ENCODE data around the gene SENP3.

The SENP3 gene

GRCh38 chr17:7572588-7573323 lies 11.0 kb downstream of the SENP3 start:
- peaks cover 18% of the 10 kb centered on the region for H3K4me1 ChIP-seq (ENCODE audit: insufficient read depth, low read length)
- peaks cover 79% of the 10 kb centered on the region for H3K36me3 ChIP-seq (ENCODE audit: insufficient read depth, low read depth, low read length)
- peak overlapping the region; percentile 99 for H3K9ac ChIP-seq (ENCODE audit: low read depth, low read length)
- H3K9me3 ChIP-seq (ENCODE audit: insufficient read depth, low read depth, low read length) = no peaks in the 10 kb centered on the region
- no peaks in the 10 kb centered on the region for H3K27me3 ChIP-seq (ENCODE audit: insufficient read depth, low read length)
- peak overlapping the region; percentile 98 for H3K4me3 ChIP-seq (ENCODE audit: low read length)
- H3K27ac ChIP-seq (ENCODE audit: low read length) = peak overlapping the region; percentile 76

DNA sequence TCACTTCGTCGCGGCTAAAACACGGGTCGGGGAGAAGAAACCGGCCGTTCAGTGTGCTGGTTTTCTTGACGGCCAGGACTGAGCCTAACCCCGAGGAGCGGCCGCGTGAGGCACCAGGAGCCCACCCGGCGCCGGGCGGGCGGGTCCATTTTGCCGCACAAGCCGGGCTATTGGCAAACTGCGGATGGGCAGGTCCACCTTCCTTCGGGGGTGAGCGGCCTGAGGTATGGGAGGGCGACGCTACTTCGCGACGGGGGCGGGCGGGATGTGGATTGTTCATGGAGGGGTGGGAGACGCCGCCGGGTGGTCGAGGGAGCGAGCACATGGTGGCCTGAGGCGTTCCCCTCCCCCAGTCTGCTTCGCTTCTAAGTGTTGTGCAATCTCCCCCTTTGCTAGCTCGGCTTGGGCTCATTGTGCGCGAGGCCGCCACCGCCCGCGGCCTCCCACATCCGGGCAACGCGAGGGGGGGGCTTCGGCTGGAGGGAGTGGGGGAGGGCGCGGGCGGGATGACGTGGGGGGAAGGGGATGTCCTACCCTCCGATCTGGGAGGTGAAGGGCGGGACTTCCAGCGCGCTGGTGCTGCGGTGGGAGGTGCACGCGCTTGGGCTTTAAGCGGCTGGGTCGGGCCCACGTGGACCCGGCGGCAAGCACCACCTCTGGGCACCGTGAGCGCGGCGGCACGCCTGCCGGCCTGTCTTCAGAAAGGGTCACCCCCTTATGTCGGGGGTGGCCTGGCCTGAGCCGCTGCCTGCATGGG lies 11.8 kb downstream of the SENP3 start:
- peak overlapping the region; percentile 76 for H3K27ac ChIP-seq (ENCODE audit: low read length)
- H3K9ac ChIP-seq (ENCODE audit: low read depth, low read length) = peak overlapping the region; percentile 99
- peak overlapping the region; percentile 98 for H3K4me3 ChIP-seq (ENCODE audit: low read length)
- H3K27me3 ChIP-seq (ENCODE audit: insufficient read depth, low read length) = no peaks in the 10 kb centered on the region
- no peaks in the 10 kb centered on the region for H3K9me3 ChIP-seq (ENCODE audit: insufficient read depth, low read depth, low read length)
- peaks cover 84% of the 10 kb centered on the region for H3K36me3 ChIP-seq (ENCODE audit: insufficient read depth, low read depth, low read length)
- H3K4me1 ChIP-seq (ENCODE audit: insufficient read depth, low read length) = peaks cover 18% of the 10 kb centered on the region

DNA sequence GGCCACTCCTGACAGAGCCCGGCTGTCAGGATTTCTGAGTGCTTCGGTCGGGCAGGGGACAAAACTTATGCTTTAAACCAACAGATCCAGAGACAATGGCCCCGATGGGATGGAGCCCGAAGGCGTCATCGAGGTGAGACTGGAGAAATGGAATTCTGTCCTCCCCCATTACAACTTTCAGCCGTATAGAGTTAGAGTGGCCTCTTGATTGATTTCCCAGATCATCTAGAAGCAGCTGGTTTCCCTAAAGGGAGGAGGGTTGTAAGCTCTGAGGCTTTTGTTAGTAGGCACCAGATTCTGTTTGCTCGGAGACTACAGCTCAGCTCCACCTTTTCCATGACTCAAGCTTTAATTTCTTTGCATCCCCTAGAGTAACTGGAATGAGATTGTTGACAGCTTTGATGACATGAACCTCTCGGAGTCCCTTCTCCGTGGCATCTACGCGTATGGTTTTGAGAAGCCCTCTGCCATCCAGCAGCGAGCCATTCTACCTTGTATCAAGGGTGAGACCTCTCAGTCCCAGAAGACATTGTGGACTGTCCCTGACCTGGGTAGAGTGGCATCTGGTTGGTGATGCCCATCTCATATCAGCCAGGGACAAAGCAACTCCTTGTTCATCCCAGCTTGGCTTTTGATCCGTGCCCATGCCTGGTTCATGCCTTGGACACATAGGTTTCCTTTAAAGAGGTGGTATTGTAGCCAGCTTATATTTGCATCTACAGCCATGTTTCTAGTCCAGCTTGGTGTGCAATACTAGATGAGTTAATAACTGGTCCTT lies 12.6 kb downstream of the SENP3 start:
- Histone ChIP-seq H3K9ac (ENCODE audit: low read depth, low read length) (peak overlapping the region; percentile 99), H3K9me3 (ENCODE audit: insufficient read depth, low read depth, low read length) (no peaks in the 10 kb centered on the region), H3K4me3 (ENCODE audit: low read length) (peak overlapping the region; percentile 98), H3K27ac (ENCODE audit: low read length) (peak overlapping the region; percentile 76), H3K36me3 (ENCODE audit: insufficient read depth, low read depth, low read length) (peaks cover 84% of the 10 kb centered on the region), H3K4me1 (ENCODE audit: insufficient read depth, low read length) (peaks cover 18% of the 10 kb centered on the region), H3K27me3 (ENCODE audit: insufficient read depth, low read length) (no peaks in the 10 kb centered on the region)

GRCh38 chr17:7575481-7575883 lies 13.8 kb downstream of the SENP3 start:
- peak overlapping the region; percentile 98 for H3K4me3 ChIP-seq (ENCODE audit: low read length)
- no peak overlapping the region for H3K27ac ChIP-seq (ENCODE audit: low read length)
- H3K27me3 ChIP-seq (ENCODE audit: insufficient read depth, low read length) = no peaks in the 10 kb centered on the region
- H3K9me3 ChIP-seq (ENCODE audit: insufficient read depth, low read depth, low read length) = no peaks in the 10 kb centered on the region
- H3K36me3 ChIP-seq (ENCODE audit: insufficient read depth, low read depth, low read length) = peaks cover 78% of the 10 kb centered on the region
- H3K4me1 ChIP-seq (ENCODE audit: insufficient read depth, low read length) = peaks cover 18% of the 10 kb centered on the region
- peak overlapping the region; percentile 99; the same call in 1 of the 2 replicates for H3K9ac ChIP-seq (ENCODE audit: low read depth, low read length)

DNA sequence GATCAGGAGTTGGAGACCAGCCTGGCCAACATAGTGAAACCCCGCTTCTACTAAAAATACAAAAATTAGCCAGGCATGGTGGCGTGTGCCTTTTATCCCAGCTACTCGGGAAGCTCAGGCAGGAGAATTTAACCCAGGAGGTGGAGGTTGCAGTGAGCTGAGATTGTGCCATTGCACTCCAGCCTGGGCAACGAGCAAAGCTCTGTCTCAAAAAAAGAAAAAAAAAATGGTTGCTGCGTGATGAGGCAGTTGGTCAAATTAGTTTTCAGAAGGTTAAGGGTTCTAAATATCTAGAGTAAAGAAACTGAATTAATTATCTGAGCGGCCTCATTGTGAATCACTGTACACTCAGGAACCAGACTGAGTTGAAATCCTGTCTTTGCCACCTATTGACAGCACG lies 14.2 kb downstream of the SENP3 start:
- Histone ChIP-seq H3K27me3 (ENCODE audit: insufficient read depth, low read length) (no peaks in the 10 kb centered on the region), H3K9me3 (ENCODE audit: insufficient read depth, low read depth, low read length) (no peaks in the 10 kb centered on the region), H3K4me1 (ENCODE audit: insufficient read depth, low read length) (peaks cover 18% of the 10 kb centered on the region), H3K36me3 (ENCODE audit: insufficient read depth, low read depth, low read length) (peaks cover 73% of the 10 kb centered on the region), H3K27ac (ENCODE audit: low read length) (no peak overlapping the region), H3K9ac (ENCODE audit: low read depth, low read length) (0 out of 2 replicates have a peak overlapping the region, but pooled peaks have one; percentile 99), H3K4me3 (ENCODE audit: low read length) (no peak overlapping the region)

GRCh38 chr17:7576432-7576937 lies 14.8 kb downstream of the SENP3 start:
- peaks cover 13% of the 10 kb centered on the region for H3K4me1 ChIP-seq (ENCODE audit: insufficient read depth, low read length)
- peaks cover 68% of the 10 kb centered on the region for H3K36me3 ChIP-seq (ENCODE audit: insufficient read depth, low read depth, low read length)
- H3K9ac ChIP-seq (ENCODE audit: low read depth, low read length) = no peak overlapping the region

GRCh38 chr17:7577327-7578199 lies 15.8 kb downstream of the SENP3 start:
- peaks cover 17% of the 10 kb centered on the region for H3K4me1 ChIP-seq (ENCODE audit: insufficient read depth, low read length)
- no peaks in the 10 kb centered on the region for H3K27me3 ChIP-seq (ENCODE audit: insufficient read depth, low read length)
- no peak overlapping the region for H3K27ac ChIP-seq (ENCODE audit: low read length)
- H3K36me3 ChIP-seq (ENCODE audit: insufficient read depth, low read depth, low read length) = peaks cover 70% of the 10 kb centered on the region
- no peak overlapping the region for H3K4me3 ChIP-seq (ENCODE audit: low read length)
- H3K9ac ChIP-seq (ENCODE audit: low read depth, low read length) = no peak overlapping the region
- H3K9me3 ChIP-seq (ENCODE audit: insufficient read depth, low read depth, low read length) = no peaks in the 10 kb centered on the region

More at GRCh38 chr17:7576432-7576937, 14.8 kb downstream of the SENP3 start:
- H3K4me3 ChIP-seq (ENCODE audit: low read length) = no peak overlapping the region
- H3K27me3 ChIP-seq (ENCODE audit: insufficient read depth, low read length) = no peaks in the 10 kb centered on the region
- no peak overlapping the region for H3K27ac ChIP-seq (ENCODE audit: low read length)
- no peaks in the 10 kb centered on the region for H3K9me3 ChIP-seq (ENCODE audit: insufficient read depth, low read depth, low read length)

DNA sequence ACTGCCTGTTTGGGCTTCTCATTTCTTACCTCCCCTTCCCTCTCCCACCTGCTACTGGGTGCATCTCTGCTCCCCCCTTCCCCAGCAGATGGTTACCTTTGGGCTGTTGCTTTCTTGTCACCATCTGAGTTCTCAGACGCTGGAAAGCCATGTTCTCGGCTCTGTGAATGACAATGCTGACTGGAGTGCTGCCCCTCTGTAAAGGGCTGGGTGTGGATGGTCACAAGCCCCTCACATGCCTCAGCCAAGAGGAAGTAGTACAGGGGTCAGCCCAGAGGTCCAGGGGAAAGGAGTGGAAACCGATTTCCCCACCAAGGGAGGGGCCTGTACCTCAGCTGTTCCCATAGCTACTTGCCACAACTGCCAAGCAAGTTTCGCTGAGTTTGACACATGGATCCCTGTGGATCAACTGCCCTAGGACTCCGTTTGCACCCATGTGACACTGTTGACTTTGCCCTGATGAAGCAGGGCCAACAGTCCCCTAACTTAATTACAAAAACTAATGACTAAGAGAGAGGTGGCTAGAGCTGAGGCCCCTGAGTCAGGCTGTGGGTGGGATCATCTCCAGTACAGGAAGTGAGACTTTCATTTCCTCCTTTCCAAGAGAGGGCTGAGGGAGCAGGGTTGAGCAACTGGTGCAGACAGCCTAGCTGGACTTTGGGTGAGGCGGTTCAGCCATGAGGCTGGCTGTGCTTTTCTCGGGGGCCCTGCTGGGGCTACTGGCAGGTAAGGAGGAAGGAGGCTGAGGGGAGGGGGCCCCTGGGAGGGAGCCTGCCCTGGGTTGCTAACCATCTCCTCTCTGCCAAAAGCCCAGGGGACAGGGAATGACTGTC lies 17.5 kb downstream of the SENP3 start, which contains the start of gene CD68:
TSS of gene CD68 (plus strand) at position 638 of the 833 bp plus-strand sequence. CDS start at position 678, 40 bp downstream.
- Histone ChIP-seq H3K36me3 (ENCODE audit: insufficient read depth, low read depth, low read length) (peaks cover 57% of the 10 kb centered on the region), H3K9ac (ENCODE audit: low read depth, low read length) (no peak within 1 kb of the TSS), H3K27me3 (ENCODE audit: insufficient read depth, low read length) (no peaks in the 10 kb centered on the region), H3K9me3 (ENCODE audit: insufficient read depth, low read depth, low read length) (no peaks in the 10 kb centered on the region), H3K4me1 (ENCODE audit: insufficient read depth, low read length) (peaks cover 24% of the 10 kb centered on the region), H3K4me3 (ENCODE audit: low read length) (no peak within 1 kb of the TSS), H3K27ac (ENCODE audit: low read length) (no peak within 1 kb of the TSS)

- peaks cover 49% of the 10 kb centered on the region for H3K36me3 ChIP-seq (ENCODE audit: insufficient read depth, low read depth, low read length)
- H3K27me3 ChIP-seq (ENCODE audit: insufficient read depth, low read length) = no peaks in the 10 kb centered on the region
- no peaks in the 10 kb centered on the region for H3K9me3 ChIP-seq (ENCODE audit: insufficient read depth, low read depth, low read length)
- no peak overlapping the region for H3K27ac ChIP-seq (ENCODE audit: low read length)
- H3K9ac ChIP-seq (ENCODE audit: low read depth, low read length) = no peak overlapping the region
- peaks cover 19% of the 10 kb centered on the region for H3K4me1 ChIP-seq (ENCODE audit: insufficient read depth, low read length)
- no peak overlapping the region for H3K4me3 ChIP-seq (ENCODE audit: low read length)
Measured at GRCh38 chr17:7579834-7580603, 18.3 kb downstream of the SENP3 start.
